Upper lobe of right lung (tissue), 1 donor: ENCODE results near the gene TEX264. TPM values are rescaled to one million over a fixed set of nuclear protein-coding genes. Genes with fewer than 3 reads are reported as not detected.

Source experiments
- ATAC-seq: fragments of 200-7000 bp; cut with Tn5 transposase; one replicate; pipeline ENCODE4 v1.9.1; 2020; ENCODE audit warnings: mild to moderate bottlenecking, moderate library complexity
- DNase-seq: peaks from one replicate; pipeline ENCODE4 v3.0.0-alpha.2; 2020
- H3K27ac ChIP-seq: fragments of 200-600 bp; one replicate; pipeline ENCODE4 v1.8.0; 2022
- H3K27me3 ChIP-seq: fragments of 200-600 bp; one replicate; pipeline ENCODE4 v1.8.0; 2022; ENCODE audit warnings: mild to moderate bottlenecking
- H3K36me3 ChIP-seq: fragments of 200-600 bp; one replicate; pipeline ENCODE4 v1.8.0; 2022
- H3K4me1 ChIP-seq: fragments of 200-600 bp; one replicate; pipeline ENCODE4 v1.8.0; 2022
- H3K4me3 ChIP-seq: fragments of 200-600 bp; one replicate; pipeline ENCODE4 v1.8.0; 2022; ENCODE audit warnings: mild to moderate bottlenecking
- H3K9me3 ChIP-seq: fragments of 200-600 bp; one replicate; pipeline ENCODE4 v1.8.0; 2022
- intact Hi-C: fragments of 100-400 bp; cut with DNase I; formaldehyde crosslinking; loops from one replicate; pipeline ENCODE4 v1.11.0; 2022
- long read RNA-seq: library from polyadenylated mRNA; unstranded; transcript quantifications from one replicate; pipeline ENCODE4 v2.0.0, GENCODE V29; 2021
- total RNA-seq: library from RNA; stranded (reverse); fragmentation: NEBNext Ultra II Directional; extraction: Animal tissue kit (Norgen Biotek cat#: 25700); gene quantifications from one replicate; pipeline ENCODE4 v1.2.1, GENCODE V29; 2021
- TF ChIP-seq, protein P1 (sequence below): fragments of 200-600 bp; IDR thresholded peaks from one replicate; pipeline ENCODE4 v1.8.0; 2022; ENCODE audit warnings: antibody characterized with exemption
- donor health status: DM: no; HTN: yes; CAD: no; lungs with severe emphysema.

TEX264 gene, protein sequence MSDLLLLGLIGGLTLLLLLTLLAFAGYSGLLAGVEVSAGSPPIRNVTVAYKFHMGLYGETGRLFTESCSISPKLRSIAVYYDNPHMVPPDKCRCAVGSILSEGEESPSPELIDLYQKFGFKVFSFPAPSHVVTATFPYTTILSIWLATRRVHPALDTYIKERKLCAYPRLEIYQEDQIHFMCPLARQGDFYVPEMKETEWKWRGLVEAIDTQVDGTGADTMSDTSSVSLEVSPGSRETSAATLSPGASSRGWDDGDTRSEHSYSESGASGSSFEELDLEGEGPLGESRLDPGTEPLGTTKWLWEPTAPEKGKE
- total RNA-seq = 51.0 TPM
- long read RNA-seq, transcript TEX264-201 (5 exons, 1,340 nt) = major isoform, 82 of 117 reads
- long read RNA-seq, transcript TEX264-215 (6 exons, 1,488 nt) = minor isoform, 5 of 117 reads
- long read RNA-seq, partial matches to known transcripts = 2 of 117 reads
- long read RNA-seq, other reads (novel, unspliced or antisense) = 17 of 117 reads

- no peaks in the 10 kb centered on the region for H3K27me3 ChIP-seq
- ATAC-seq (peak; percentile 92), DNase-seq (peak; percentile 95)
- peak within 1 kb of the TSS; percentile 91 for H3K27ac ChIP-seq
- intact Hi-C loops = no loop called here
- H3K9me3 ChIP-seq = no peaks in the 10 kb centered on the region
- peak within 1 kb of the TSS; percentile 93 for H3K4me3 ChIP-seq
- peaks cover 41% of the 10 kb centered on the region for H3K4me1 ChIP-seq
- TF ChIP-seq, protein P1, sequence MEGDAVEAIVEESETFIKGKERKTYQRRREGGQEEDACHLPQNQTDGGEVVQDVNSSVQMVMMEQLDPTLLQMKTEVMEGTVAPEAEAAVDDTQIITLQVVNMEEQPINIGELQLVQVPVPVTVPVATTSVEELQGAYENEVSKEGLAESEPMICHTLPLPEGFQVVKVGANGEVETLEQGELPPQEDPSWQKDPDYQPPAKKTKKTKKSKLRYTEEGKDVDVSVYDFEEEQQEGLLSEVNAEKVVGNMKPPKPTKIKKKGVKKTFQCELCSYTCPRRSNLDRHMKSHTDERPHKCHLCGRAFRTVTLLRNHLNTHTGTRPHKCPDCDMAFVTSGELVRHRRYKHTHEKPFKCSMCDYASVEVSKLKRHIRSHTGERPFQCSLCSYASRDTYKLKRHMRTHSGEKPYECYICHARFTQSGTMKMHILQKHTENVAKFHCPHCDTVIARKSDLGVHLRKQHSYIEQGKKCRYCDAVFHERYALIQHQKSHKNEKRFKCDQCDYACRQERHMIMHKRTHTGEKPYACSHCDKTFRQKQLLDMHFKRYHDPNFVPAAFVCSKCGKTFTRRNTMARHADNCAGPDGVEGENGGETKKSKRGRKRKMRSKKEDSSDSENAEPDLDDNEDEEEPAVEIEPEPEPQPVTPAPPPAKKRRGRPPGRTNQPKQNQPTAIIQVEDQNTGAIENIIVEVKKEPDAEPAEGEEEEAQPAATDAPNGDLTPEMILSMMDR = no peak
- peaks cover 6% of the 10 kb centered on the region for H3K36me3 ChIP-seq
These were observed at the start of gene TEX264 for GRCh38 chr3:51670823-51671733. Gene TEX264, plus strand, starts transcription at chr3:51671252. Its CDS starts 3,053 bp downstream, at chr3:51674305.

DNA sequence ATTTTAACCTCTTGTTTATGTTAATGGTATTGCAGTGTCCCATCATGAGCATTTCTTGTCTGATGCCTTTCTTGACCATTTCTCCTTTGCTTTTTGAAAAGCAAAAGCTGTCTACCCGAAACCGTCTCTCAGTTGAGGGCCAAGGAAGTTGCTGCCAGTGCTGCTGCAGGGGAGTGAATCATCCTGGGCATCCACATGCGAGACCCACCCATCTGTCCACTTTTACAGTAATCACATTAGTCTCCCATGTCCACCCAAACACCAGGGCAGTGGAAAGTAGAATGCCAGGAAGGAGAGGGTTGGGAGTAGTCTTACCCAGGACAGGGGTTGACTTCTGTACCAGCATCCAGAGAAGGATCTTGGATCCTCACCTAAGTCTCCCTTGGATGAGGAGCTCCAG is 48.6 kb upstream of the TEX264 start:
- Histone ChIP-seq H3K4me3 (no peak overlapping the region), H3K4me1 (peaks cover 40% of the 10 kb centered on the region), H3K9me3 (no peaks in the 10 kb centered on the region), H3K27me3 (no peaks in the 10 kb centered on the region), H3K36me3 (peaks cover 2% of the 10 kb centered on the region), H3K27ac (peak overlapping the region; percentile 26)
- TF ChIP-seq, protein P1 = no peak
- intact Hi-C loops = no loop called here
- DNase-seq = no peak
- no peak for ATAC-seq

- peaks cover 7% of the 10 kb centered on the region for H3K36me3 ChIP-seq
- intact Hi-C loops = no loop called here
- no peak for ATAC-seq
- H3K4me1 ChIP-seq = peaks cover 38% of the 10 kb centered on the region
- TF ChIP-seq, protein P1 = no peak
- no peaks in the 10 kb centered on the region for H3K9me3 ChIP-seq
- no peak overlapping the region for H3K4me3 ChIP-seq
- DNase-seq = no peak
- H3K27me3 ChIP-seq = no peaks in the 10 kb centered on the region
- no peak overlapping the region for H3K27ac ChIP-seq
These were observed 48.2 kb upstream of the TEX264 start for GRCh38 chr3:51622868-51623267.

GRCh38 chr3:51630513-51630912 is 40.5 kb upstream of the TEX264 start:
- H3K4me3 ChIP-seq = no peak overlapping the region
- no peaks in the 10 kb centered on the region for H3K9me3 ChIP-seq
- H3K27me3 ChIP-seq = no peaks in the 10 kb centered on the region
- ATAC-seq (no peak), DNase-seq (no peak)
- intact Hi-C loops = no loop called here
- H3K36me3 ChIP-seq = peaks cover 71% of the 10 kb centered on the region
- no peaks in the 10 kb centered on the region for H3K4me1 ChIP-seq
- H3K27ac ChIP-seq = no peak overlapping the region
- TF ChIP-seq, protein P1 = no peak

- no peak overlapping the region for H3K27ac ChIP-seq
- DNase-seq = no peak
- H3K27me3 ChIP-seq = no peaks in the 10 kb centered on the region
- intact Hi-C loops = no loop called here
- H3K4me1 ChIP-seq = no peaks in the 10 kb centered on the region
- no peak for ATAC-seq
- no peak overlapping the region for H3K4me3 ChIP-seq
- H3K36me3 ChIP-seq = peaks cover 91% of the 10 kb centered on the region
- no peaks in the 10 kb centered on the region for H3K9me3 ChIP-seq
- TF ChIP-seq, protein P1 = no peak
These were observed 33.7 kb upstream of the TEX264 start for GRCh38 chr3:51637144-51637940.
